TTC549 (cell line): ENCODE results near the gene RFX8.
"Not testable (repeated sequence)": the region's sequence is repeated elsewhere in the genome, so short reads cannot be mapped to it uniquely, and the experiment has no call there.

ENCODE experiments used
- FAIRE-seq: peaks from 2 replicates; lab custom pipeline; 2012; peaks lifted over from hg19 to GRCh38; lab: Jason Lieb, UNC

The RFX8 gene

GRCh38 chr2:101440127-101440738, 34.7 kb downstream of the RFX8 start:
- FAIRE-seq, result no peak

- no peak for FAIRE-seq
Observed at GRCh38 chr2:101439716-101440115, 35.2 kb downstream of the RFX8 start.

GRCh38 chr2:101438555-101438954, 36.4 kb downstream of the RFX8 start:
- not testable (repeated sequence) for FAIRE-seq

GRCh38 chr2:101435001-101435862, 39.7 kb downstream of the RFX8 start:
- FAIRE-seq, result no peak

- FAIRE-seq, result no peak
Observed at GRCh38 chr2:101433465-101433864, 41.4 kb downstream of the RFX8 start.

GRCh38 chr2:101432411-101433181, 42.3 kb downstream of the RFX8 start:
- no peak for FAIRE-seq

- no peak for FAIRE-seq
Observed at GRCh38 chr2:101431486-101431885, 43.4 kb downstream of the RFX8 start.

GRCh38 chr2:101430156-101430555, 44.8 kb downstream of the RFX8 start:
- no peak for FAIRE-seq

- no peak for FAIRE-seq
Observed at GRCh38 chr2:101429453-101429852, 45.5 kb downstream of the RFX8 start.

- no peak for FAIRE-seq
Observed at GRCh38 chr2:101428422-101429176, 46.3 kb downstream of the RFX8 start.

GRCh38 chr2:101427743-101428142, 47.2 kb downstream of the RFX8 start:
- FAIRE-seq, result no peak

- no peak for FAIRE-seq
Observed at GRCh38 chr2:101427240-101427639, 47.7 kb downstream of the RFX8 start.

GRCh38 chr2:101426822-101427221, 48.1 kb downstream of the RFX8 start:
- no peak for FAIRE-seq

- no peak for FAIRE-seq
Observed at GRCh38 chr2:101420623-101421022, 54.3 kb downstream of the RFX8 start.

- peak; percentile 36 for FAIRE-seq
Observed at GRCh38 chr2:101419096-101419663, 55.7 kb downstream of the RFX8 start.

- FAIRE-seq, result no peak
Observed at GRCh38 chr2:101418460-101419095, 56.3 kb downstream of the RFX8 start.

- FAIRE-seq, result no peak
Observed at GRCh38 chr2:101416609-101417008, 58.3 kb downstream of the RFX8 start.

GRCh38 chr2:101415884-101416283, 59.0 kb downstream of the RFX8 start:
- FAIRE-seq, result no peak

- no peak for FAIRE-seq
Observed at GRCh38 chr2:101415220-101415619, 59.7 kb downstream of the RFX8 start.

GRCh38 chr2:101412092-101412694, 62.7 kb downstream of the RFX8 start:
- FAIRE-seq, result no peak

- FAIRE-seq, result no peak
Observed at GRCh38 chr2:101410746-101411145, 64.2 kb downstream of the RFX8 start.
